HepG2 (cell line): Measurements from ENCODE around the gene TTC22. TPM values are rescaled to one million over a fixed set of nuclear protein-coding genes. Genes with fewer than 3 reads are reported as not detected.

Experiments
- ATAC-seq: fragments of 200-7000 bp; cut with Tn5 transposase; 3 replicates; pipeline ENCODE4 v1.9.1; 2020; ENCODE audit warnings: mild to moderate bottlenecking, moderate library complexity
- BruUV-seq: library from RNA; stranded (reverse); fragments of 400-500 nt; replicated peaks from 2 replicates; lab custom pipeline; 2021; lab: Mats Ljungman, UMichigan
- CTCF ChIA-PET: fragments of 300-600 bp; formaldehyde crosslinking; extraction: SDS; loops from one replicate; lab custom pipeline; 2021; ENCODE audit warnings: low total read pairs, inconsistent platforms, low intra/inter-chr PET ratio; lab: Yijun Ruan, JAX
- POLR2A ChIA-PET: fragments of 350-600 bp; sonication (Branson Sonifier 250); formaldehyde crosslinking; loops from one replicate; lab custom pipeline; 2020; ENCODE audit warnings: antibody characterized with exemption, inconsistent platforms; lab: Yijun Ruan, JAX
- DNase-seq: peaks from one replicate; pipeline ENCODE4 v3.0.0-alpha.2; 2015; ENCODE audit warnings: low spot score
- FAIRE-seq: peaks from 3 replicates; lab custom pipeline; 2011; peaks lifted over from hg19 to GRCh38; lab: Jason Lieb, UNC
- H2AFZ ChIP-seq: one replicate; pipeline ENCODE4 v1.6.1; 2011; ENCODE audit warnings: low read length, inconsistent platforms
- H3K27ac ChIP-seq: fragments of 300-600 bp; 3 replicates; pipeline ENCODE4 v1.8.0; 2011; ENCODE audit warnings: mixed run types, mild to moderate bottlenecking, mixed read lengths, low read length, inconsistent platforms; ENCODE audit not compliant: insufficient read depth; ENCODE audit errors: extremely low read length
- H3K27me3 ChIP-seq, 2 experiments: fragments of 200-600 bp in 1 of 2; 2 replicates in 1 of 2; 3 replicates in 1 of 2; pipeline versions ENCODE4 v1.6.0 to v1.8.0; 2011; ENCODE audit warnings: low read length in 2 of 2, mild to moderate bottlenecking in 2 of 2, moderate library complexity in 2 of 2, inconsistent platforms in 1 of 2; ENCODE audit not compliant: insufficient read depth in 2 of 2, control insufficient read depth in 1 of 2
- H3K36me3 ChIP-seq, 2 experiments: fragments of 200-600 bp in 1 of 2; replicated peaks in 1 of 2; 2 replicates in 1 of 2; 3 replicates in 1 of 2; pipeline versions ENCODE4 v1.5.1 to v1.8.0; 2011; ENCODE audit warnings: low read length in 2 of 2, inconsistent platforms in 1 of 2; ENCODE audit not compliant: insufficient read depth in 2 of 2, control insufficient read depth in 1 of 2
- H3K4me1 ChIP-seq: 2 replicates; pipeline ENCODE4 v1.5.1; 2012; ENCODE audit warnings: low read length, inconsistent platforms; ENCODE audit not compliant: insufficient read depth
- H3K4me2 ChIP-seq: 2 replicates; pipeline ENCODE4 v1.6.0; 2011; ENCODE audit warnings: low read depth, low read length, inconsistent platforms
- H3K4me3 ChIP-seq, 3 experiments: fragments of 200-600 bp in 1 of 3; sonication (generic), shearing (Covaris generic) in 1 of 3; replicated peaks in 1 of 3; 2 replicates each; pipeline ENCODE4 v1.5.1; 2011 to 2016; ENCODE audit warnings: low read length in 3 of 3, inconsistent platforms in 2 of 3, low read depth in 2 of 3, mild to moderate bottlenecking in 2 of 3, control low read depth in 1 of 3, mixed read lengths in 1 of 3; ENCODE audit not compliant: insufficient read depth in 1 of 3
- H3K79me2 ChIP-seq: one replicate; pipeline ENCODE4 v1.6.1; 2011; ENCODE audit warnings: low read length, inconsistent platforms; ENCODE audit not compliant: insufficient read depth
- H3K9ac ChIP-seq: 2 replicates; pipeline ENCODE4 v1.6.0; 2011; ENCODE audit warnings: mild to moderate bottlenecking, low read depth, low read length, inconsistent platforms; ENCODE audit not compliant: insufficient read depth
- H3K9me3 ChIP-seq: 2 replicates; pipeline ENCODE4 v1.5.1; 2012; ENCODE audit warnings: mild to moderate bottlenecking, low read length
- H4K20me1 ChIP-seq: 2 replicates; pipeline ENCODE4 v1.6.0; 2011; ENCODE audit warnings: inconsistent platforms, mild to moderate bottlenecking, low read length, moderate library complexity; ENCODE audit not compliant: insufficient read depth
- ELF4 ChIP-seq: sonication (generic); formaldehyde crosslinking; IDR thresholded peaks from 2 replicates; pipeline ENCODE4 v1.5.0; 2020; ENCODE audit warnings: missing genetic modification reagents, mild to moderate bottlenecking, moderate library complexity, borderline replicate concordance
- GTF2F1 ChIP-seq: fragments of 150-350 bp; IDR thresholded peaks from 2 replicates; pipeline ENCODE4 v1.6.1; 2014; ENCODE audit warnings: low read length
- KIAA2018 ChIP-seq: sonication (generic); formaldehyde crosslinking; IDR thresholded peaks from 2 replicates; pipeline ENCODE4 v1.5.0; 2020; ENCODE audit warnings: mild to moderate bottlenecking, missing genetic modification reagents, borderline replicate concordance
- LCORL ChIP-seq, 2 experiments: fragments of 450-650 bp in 1 of 2; sonication (generic) in 1 of 2; formaldehyde crosslinking in 1 of 2; IDR thresholded peaks; 2 replicates each; pipeline versions ENCODE4 v1.5.0 to v1.6.1; 2017 to 2020; ENCODE audit warnings: antibody characterized with exemption in 1 of 2, missing genetic modification reagents in 1 of 2
- PTBP1 ChIP-seq: fragments of 200-400 bp; formaldehyde crosslinking; IDR thresholded peaks from 2 replicates; pipeline ENCODE4 v1.6.1; 2018; ENCODE audit warnings: low read length, low read depth; ENCODE audit not compliant: poor library complexity, severe bottlenecking
- STAT5B ChIP-seq: sonication (generic); formaldehyde crosslinking; IDR thresholded peaks from 2 replicates; pipeline ENCODE4 v1.4.0; 2020; ENCODE audit warnings: missing genetic modification reagents
- TBP ChIP-seq: sonication (generic); formaldehyde crosslinking; IDR thresholded peaks from 2 replicates; pipeline ENCODE4 v1.5.0; 2020; ENCODE audit warnings: missing genetic modification reagents
- TGIF2 ChIP-seq: IDR thresholded peaks from 2 replicates; pipeline ENCODE4 v1.6.1; 2016; ENCODE audit warnings: control low read depth, missing compliant biosample characterization
- ZMAT5 ChIP-seq: sonication (generic); formaldehyde crosslinking; IDR thresholded peaks from 2 replicates; pipeline ENCODE4 v1.5.0; 2020; ENCODE audit warnings: mild to moderate bottlenecking, low read depth, missing genetic modification reagents, borderline replicate concordance
- ZNF569 ChIP-seq: sonication (generic); formaldehyde crosslinking; IDR thresholded peaks from 2 replicates; pipeline ENCODE4 v1.5.0; 2020; ENCODE audit warnings: mild to moderate bottlenecking, missing genetic modification reagents, moderate library complexity, borderline replicate concordance
- ZNF639 ChIP-seq: conservative IDR thresholded peaks from 2 replicates; pipeline ENCODE4 v1.6.1; 2018; ENCODE audit warnings: missing genetic modification reagents
- ZNF879 ChIP-seq: sonication (generic); formaldehyde crosslinking; IDR thresholded peaks from 2 replicates; pipeline ENCODE4 v1.8.1; 2023; ENCODE audit warnings: missing genetic modification reagents
- WGBS: methylation state at CpG from one replicate; pipeline ENCODE4 v1.1.6; 2017; ENCODE audit warnings: low lambda C conversion rate; 5-methylcytosine and 5-hydroxymethylcytosine counted together
- in situ Hi-C: cut with HindIII; loops from 2 replicates; pipeline ENCODE4 v1.10.0; 2017; ENCODE audit warnings: low pct_unique_long_range_greater_than_20kb; ENCODE audit not compliant: extremely low pct_ligation_motif_present
- intact Hi-C: fragments of 100-400 bp; cut with micrococcal nuclease; formaldehyde crosslinking; loops from one replicate; pipeline ENCODE4 v1.10.0; 2022; ENCODE audit not compliant: unreplicated experiment
- polyA plus RNA-seq, 8 experiments: library from polyadenylated mRNA; depleted of rRNA in 3 of 8; stranded (reverse) in 7 of 8; unstranded in 1 of 8; fragments of >200 nt; fragmentation: Illumina TruSeq in 4 of 8; extraction: Trizol in 4 of 8; gene quantifications; 2 replicates each; pipeline versions ENCODE4 v1.2.1 to v1.2.3, GENCODE V29; 2011 to 2016; ENCODE audit warnings: low read depth in 4 of 8, missing spikeins in 1 of 8, mixed read lengths in 1 of 8; ENCODE audit not compliant: insufficient read depth in 1 of 8
- total RNA-seq, 5 experiments: library from RNA; depleted of rRNA; stranded (reverse); fragments of >200 nt; fragmentation: Illumina TruSeq; extraction: Trizol; gene quantifications; 2 replicates each; pipeline ENCODE4 v1.2.3, GENCODE V29; 2016; ENCODE audit warnings: low read depth in 1 of 5
- TF ChIP-seq, protein P1 (sequence below): IDR thresholded peaks from 2 replicates; pipeline ENCODE4 v1.6.1; 2012; ENCODE audit warnings: inconsistent platforms
- TF ChIP-seq, protein P2 (sequence below): sonication (generic); formaldehyde crosslinking; IDR thresholded peaks from 2 replicates; pipeline ENCODE4 v1.4.0; 2020; ENCODE audit warnings: mild to moderate bottlenecking, missing genetic modification reagents

Gene TTC22
- total and polyA plus RNA-seq, 2 of the 13 experiments (the other 11 are each of a cell fraction or from before 2014, with no cell fraction given) = not detected

DNA sequence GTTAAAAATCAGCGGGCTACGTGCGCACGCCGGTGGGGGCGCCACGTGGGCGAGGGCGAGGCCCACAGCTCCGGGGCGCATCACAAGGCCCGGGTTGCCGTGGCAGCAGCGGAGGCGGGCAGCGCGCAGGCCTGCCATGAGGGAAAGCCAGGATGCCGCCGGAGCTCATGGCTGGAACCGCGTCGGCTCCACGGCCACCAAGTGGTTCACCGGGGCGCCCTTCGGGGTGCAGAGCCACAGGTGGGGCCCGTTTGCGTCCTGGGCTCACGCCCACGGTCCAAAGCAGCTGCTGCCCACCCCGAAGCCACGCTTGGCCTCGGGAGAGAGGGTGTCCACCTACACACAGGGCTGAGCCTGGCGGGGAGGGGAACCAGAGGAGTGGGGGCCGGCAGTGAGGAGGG, 4.9 kb upstream of the TTC22 start (continued):
- TF ChIP-seq KIAA2018 (no peak), ELF4 (no peak)

DNA sequence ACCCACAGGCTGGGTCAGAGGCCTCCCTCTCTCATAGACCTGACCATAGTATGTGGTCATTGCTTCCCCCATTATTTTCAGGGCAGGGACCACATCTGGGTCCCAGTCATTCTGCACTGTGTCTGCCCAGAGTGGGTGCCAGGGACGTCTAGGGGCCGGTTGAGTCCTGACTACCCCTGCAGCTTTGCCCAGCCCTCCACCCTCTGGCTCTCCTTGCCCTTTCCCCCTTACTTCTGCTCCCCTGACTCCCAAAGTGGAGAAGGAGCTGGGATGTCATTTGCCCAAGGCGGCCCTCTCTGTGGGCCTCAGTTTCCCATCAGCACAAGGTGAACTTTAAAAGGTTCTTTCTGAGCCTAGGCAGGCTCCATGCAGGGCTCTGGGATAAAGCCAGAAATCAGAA, 4.3 kb upstream of the TTC22 start:
- Histone ChIP-seq H3K9ac (no peak overlapping the region), H3K4me2 (no peak overlapping the region), H3K4me3 (no peak overlapping the region), H3K36me3 (no peaks in the 10 kb centered on the region), H4K20me1 (no peaks in the 10 kb centered on the region), H3K27me3 (no peaks in the 10 kb centered on the region), H2AFZ (no peak overlapping the region), H3K27ac (no peak overlapping the region), H3K79me2 (no peaks in the 10 kb centered on the region), H3K4me1 (peaks cover 37% of the 10 kb centered on the region), H3K9me3 (no peaks in the 10 kb centered on the region)
- BruUV-seq = no TSS peak
- ChIA-PET POLR2A (no interaction called here), CTCF (no interaction called here)
- in situ Hi-C loops (no loop called here), intact Hi-C loops (no loop called here)
- DNase-seq (no peak), FAIRE-seq (no peak), ATAC-seq (no peak)
- WGBS = 63% methylated on average over 3 of the region's 3 CpGs
- TF ChIP-seq STAT5B (CRISPR knock-in tag) = no peak
- TF ChIP-seq LCORL (IDR thresholded peaks at IDR 0.05) = no peak
- no peak for TF ChIP-seq LCORL (CRISPR knock-in tag; IDR thresholded peaks at IDR 0.05)
- no peak for TF ChIP-seq GTF2F1
- TF ChIP-seq, protein P1, sequence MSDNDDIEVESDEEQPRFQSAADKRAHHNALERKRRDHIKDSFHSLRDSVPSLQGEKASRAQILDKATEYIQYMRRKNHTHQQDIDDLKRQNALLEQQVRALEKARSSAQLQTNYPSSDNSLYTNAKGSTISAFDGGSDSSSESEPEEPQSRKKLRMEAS = no peak
- TF ChIP-seq ZNF879 (CRISPR knock-in tag) = no peak
- TF ChIP-seq, protein P2, sequence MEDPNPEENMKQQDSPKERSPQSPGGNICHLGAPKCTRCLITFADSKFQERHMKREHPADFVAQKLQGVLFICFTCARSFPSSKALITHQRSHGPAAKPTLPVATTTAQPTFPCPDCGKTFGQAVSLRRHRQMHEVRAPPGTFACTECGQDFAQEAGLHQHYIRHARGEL (CRISPR knock-in tag) = no peak
- TF ChIP-seq ZNF639 (CRISPR knock-in tag) = no peak
- no peak for TF ChIP-seq PTBP1
- TF ChIP-seq ZNF569 = no peak
- no peak for TF ChIP-seq ZMAT5
- TF ChIP-seq TBP = no peak
- no peak for TF ChIP-seq TGIF2 (CRISPR knock-in tag)
